NCI-H187 (cell line): ENCODE results near the gene ALAS2.
"Not testable (repeated sequence)": the region's sequence is repeated elsewhere in the genome, so short reads cannot be mapped to it uniquely, and the experiment has no call there.

Source experiments
- DNase-seq, 2 experiments: peaks; one replicate each; lab custom pipeline; 2025; lab: John Stamatoyannopoulos, UW

ALAS2 gene

DNA sequence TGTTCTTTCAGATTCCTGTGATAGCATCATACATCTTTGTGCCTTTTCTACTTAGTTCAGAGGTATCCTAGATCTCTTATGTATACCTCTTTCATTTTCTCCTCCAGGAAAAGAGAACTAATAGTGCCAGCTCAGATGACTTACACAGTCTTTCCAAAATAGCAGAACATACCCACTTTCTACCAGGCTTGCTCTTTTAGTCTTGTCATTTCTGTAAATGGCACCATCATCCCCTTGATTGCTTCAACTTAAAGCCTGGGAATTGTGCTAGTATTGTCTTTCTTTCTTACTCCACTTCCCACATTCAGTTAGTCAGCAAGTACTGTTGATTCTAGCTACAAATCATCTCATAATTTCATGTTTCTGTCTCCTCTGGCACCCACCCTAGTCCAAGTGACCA, 25.5 kb downstream of the ALAS2 start:
- DNase-seq = no peak

DNA sequence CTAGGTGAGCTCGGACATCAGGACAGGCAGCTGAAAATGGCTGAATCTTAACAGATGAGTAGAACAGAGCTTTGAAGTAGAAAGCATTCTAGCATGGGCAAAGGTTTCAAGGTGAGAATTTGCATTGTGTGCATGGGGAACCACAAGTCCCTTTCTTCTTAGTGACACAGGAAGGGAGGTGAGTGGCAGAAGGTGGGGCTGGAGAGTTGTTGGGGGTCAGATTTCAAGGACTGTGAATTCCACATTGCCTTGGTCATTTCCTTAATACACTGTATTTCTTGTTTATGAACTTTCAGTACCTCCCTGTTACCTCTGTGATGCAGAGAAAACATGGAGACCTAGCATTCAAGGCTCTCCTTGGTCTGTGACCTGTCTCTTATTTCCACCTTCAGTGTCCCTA, 26.5 kb downstream of the ALAS2 start:
- no peak for DNase-seq

GRCh38 chrX:54999717-55000598, 30.8 kb downstream of the ALAS2 start, which contains the start of gene APEX2:
APEX2 (plus strand) TSS chrX:55000363; CDS start chrX:55000423, 60 bp downstream.
- peak; percentile 64 to 72 for DNase-seq

- DNase-seq = no peak
Measured at GRCh38 chrX:54995621-54996020, 35.2 kb downstream of the ALAS2 start.

GRCh38 chrX:54994668-54995351, 36.0 kb downstream of the ALAS2 start:
- DNase-seq = no peak

DNA sequence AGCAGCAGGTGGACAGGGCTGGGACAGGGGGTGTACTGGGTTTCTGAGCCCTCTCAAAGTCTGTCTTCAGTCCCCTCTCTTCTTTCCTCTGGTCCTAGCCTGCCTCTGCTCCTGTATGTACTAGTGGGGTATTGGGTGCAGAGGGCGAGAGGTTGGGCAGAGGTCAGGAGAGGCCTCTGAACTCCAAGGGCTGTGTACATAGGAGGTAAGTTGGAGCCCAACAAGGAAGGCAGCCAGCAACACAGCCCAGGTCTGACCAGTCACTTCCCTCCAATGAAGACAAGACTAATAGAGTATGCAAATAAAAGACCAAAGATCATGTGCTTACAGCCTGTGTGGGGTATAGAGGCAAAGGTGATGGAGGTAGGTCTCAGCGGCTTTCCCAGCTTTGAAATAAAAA, 36.7 kb downstream of the ALAS2 start, which contains the start of gene PFKFB1:
Gene PFKFB1, minus strand, starts transcription at position 90 of the 400 bp plus-strand sequence. CDS start 181 bp downstream, outside the sequence.
- no peak for DNase-seq

GRCh38 chrX:54992911-54993622, 37.7 kb downstream of the ALAS2 start:
- DNase-seq = no peak

DNA sequence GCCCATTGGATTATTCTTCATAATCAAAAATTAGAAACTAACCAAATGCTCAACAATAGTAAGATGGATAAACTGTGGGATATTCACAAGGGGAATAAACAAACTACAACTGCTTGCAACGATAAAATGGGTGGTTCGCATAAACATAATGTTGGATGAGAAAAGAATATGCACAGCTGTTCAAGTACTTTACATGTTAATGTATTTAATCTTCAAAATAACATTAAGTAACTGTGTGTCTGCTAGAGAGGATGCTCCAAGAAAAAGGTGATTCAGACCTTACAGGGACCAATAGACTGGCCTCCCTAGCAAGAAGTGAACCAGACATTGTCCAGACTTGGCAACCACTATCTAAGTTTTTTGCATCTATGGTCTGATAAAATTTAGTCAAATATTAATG, 39.1 kb downstream of the ALAS2 start:
- DNase-seq = no peak

DNA sequence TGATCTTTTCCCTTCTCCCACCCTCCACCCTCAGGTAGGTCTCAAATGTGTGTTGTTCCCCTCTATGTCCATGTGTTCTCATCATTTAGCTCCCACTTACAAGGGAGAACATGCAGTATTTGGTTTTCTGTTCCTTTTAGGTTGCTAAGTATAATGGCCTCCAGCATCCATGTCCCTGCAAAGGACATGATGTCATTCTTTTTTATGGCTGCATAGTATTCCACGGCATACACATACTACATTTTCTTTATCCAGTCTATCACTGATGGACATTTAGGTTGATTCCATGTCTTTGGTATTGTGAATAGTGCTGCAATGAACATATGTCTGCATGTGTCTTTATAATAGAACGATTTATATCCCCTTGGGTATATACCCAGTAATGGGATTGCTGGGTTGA, 47.5 kb downstream of the ALAS2 start:
- not testable (repeated sequence) for DNase-seq

DNA sequence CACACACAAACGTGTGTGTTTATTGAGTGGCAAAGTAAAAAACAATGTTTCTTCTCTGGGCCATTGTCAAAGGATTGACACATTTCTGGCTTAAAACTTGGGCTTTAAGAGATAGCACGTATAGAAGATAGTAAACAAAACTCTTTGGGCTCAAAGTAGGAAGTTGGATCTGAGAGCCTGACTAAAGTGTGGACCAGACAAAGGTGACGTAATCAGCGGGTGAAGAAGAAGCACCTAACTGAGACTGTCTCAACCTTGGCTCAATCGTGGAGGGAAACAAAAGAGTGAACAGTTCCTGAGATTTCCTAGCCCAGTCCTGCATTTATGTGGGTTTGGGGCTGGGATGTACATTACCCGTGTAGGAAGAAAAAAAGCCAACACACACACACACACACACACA, 50.4 kb downstream of the ALAS2 start:
- DNase-seq = no peak

DNA sequence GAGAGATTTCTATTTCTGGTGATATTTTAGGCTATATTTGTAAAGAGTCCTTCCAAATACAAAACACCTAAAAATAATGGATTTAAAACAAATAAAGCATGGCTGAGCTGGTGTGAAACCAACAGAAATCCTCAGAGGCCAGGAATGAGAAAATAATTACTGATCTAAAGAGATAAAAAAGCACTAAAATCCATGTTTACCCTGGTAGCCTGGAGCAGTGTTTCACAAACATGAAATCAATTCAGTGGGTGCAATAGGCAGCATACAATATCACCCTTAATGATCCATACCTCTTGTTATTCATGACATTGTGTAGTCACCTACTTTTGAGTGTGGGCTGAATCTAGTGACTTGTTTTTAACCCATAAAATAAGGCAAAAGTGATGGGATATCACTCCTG, 51.3 kb downstream of the ALAS2 start:
- DNase-seq = no peak

- DNase-seq = no peak
Measured at GRCh38 chrX:54978448-54978847, 52.3 kb downstream of the ALAS2 start.

DNA sequence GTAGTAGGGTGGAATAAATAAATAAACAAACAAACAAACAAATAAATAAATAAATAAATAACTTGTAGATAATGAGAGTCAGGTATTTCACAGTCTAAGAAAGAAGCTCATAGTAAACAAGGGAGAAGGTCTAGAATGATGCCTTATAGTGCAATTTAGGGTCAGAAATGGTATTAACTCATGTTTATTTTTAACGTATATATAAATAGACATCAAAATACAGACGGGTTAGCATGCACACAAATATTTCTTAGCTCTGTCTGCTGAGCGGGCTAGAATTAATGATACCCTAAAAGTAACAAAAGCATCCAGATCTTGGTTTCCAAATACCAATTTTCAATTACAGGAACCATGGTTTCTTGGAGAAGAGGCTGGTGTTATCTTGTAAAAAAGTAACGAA, 53.4 kb downstream of the ALAS2 start:
- DNase-seq = no peak

- DNase-seq = no peak
Measured at GRCh38 chrX:54964766-54965497, 65.8 kb downstream of the ALAS2 start.

GRCh38 chrX:54961750-54962149, 69.0 kb downstream of the ALAS2 start:
- DNase-seq = no peak
